ENCODE data around the gene AFF3.

AFF3 gene

GRCh38 chr2:100038011-100038410, 104.4 kb downstream of the AFF3 start:
- TF ChIP-seq, protein P1, sequence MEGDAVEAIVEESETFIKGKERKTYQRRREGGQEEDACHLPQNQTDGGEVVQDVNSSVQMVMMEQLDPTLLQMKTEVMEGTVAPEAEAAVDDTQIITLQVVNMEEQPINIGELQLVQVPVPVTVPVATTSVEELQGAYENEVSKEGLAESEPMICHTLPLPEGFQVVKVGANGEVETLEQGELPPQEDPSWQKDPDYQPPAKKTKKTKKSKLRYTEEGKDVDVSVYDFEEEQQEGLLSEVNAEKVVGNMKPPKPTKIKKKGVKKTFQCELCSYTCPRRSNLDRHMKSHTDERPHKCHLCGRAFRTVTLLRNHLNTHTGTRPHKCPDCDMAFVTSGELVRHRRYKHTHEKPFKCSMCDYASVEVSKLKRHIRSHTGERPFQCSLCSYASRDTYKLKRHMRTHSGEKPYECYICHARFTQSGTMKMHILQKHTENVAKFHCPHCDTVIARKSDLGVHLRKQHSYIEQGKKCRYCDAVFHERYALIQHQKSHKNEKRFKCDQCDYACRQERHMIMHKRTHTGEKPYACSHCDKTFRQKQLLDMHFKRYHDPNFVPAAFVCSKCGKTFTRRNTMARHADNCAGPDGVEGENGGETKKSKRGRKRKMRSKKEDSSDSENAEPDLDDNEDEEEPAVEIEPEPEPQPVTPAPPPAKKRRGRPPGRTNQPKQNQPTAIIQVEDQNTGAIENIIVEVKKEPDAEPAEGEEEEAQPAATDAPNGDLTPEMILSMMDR (IDR thresholded peaks at IDR 0.05; ENCODE audit: poor library complexity, severe bottlenecking) = no peak
- Histone ChIP-seq H3K27me3 (ENCODE audit: insufficient read depth, poor library complexity, severe bottlenecking) (peaks cover 3% of the 10 kb centered on the region), H3K4me1 (ENCODE audit: insufficient read depth, poor library complexity, severe bottlenecking) (no peaks in the 10 kb centered on the region), H3K27ac (ENCODE audit: poor library complexity, severe bottlenecking) (no peak overlapping the region), H3K9me3 (ENCODE audit: severe bottlenecking) (no peaks in the 10 kb centered on the region), H3K4me3 (ENCODE audit: severe bottlenecking) (no peak overlapping the region), H3K36me3 (ENCODE audit: low read depth) (no peaks in the 10 kb centered on the region)
- DNase-seq (ENCODE audit: low spot score) (no peak), ATAC-seq (ENCODE audit: low read depth) (no peak)

DNA sequence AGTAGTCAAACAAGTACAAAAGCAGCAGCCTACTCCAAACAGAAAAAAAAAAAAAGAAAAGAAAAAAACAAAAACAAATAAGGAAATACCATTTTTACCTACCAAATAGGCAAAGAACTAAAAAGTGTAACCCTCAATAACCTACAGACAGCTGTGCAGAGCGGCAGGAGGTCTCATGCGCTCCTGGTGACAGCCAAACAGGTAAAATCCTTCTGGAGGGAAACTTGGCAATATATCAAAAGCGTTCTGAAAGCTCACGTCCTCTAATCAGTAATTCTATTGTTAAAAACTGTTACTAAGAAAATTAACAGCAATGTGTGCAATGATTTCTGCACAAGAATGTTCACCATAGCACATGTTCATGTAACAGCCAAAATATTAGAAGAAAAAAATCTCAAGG, 105.6 kb downstream of the AFF3 start:
- TF ChIP-seq, protein P1 (IDR thresholded peaks at IDR 0.05; ENCODE audit: poor library complexity, severe bottlenecking) = no peak
- Histone ChIP-seq H3K27ac (ENCODE audit: poor library complexity, severe bottlenecking) (no peak overlapping the region), H3K4me1 (ENCODE audit: insufficient read depth, poor library complexity, severe bottlenecking) (no peaks in the 10 kb centered on the region), H3K9me3 (ENCODE audit: severe bottlenecking) (no peaks in the 10 kb centered on the region), H3K36me3 (ENCODE audit: low read depth) (no peaks in the 10 kb centered on the region), H3K4me3 (ENCODE audit: severe bottlenecking) (no peak overlapping the region), H3K27me3 (ENCODE audit: insufficient read depth, poor library complexity, severe bottlenecking) (peaks cover 3% of the 10 kb centered on the region)
- DNase-seq (ENCODE audit: low spot score) (no peak), ATAC-seq (ENCODE audit: low read depth) (no peak)

DNA sequence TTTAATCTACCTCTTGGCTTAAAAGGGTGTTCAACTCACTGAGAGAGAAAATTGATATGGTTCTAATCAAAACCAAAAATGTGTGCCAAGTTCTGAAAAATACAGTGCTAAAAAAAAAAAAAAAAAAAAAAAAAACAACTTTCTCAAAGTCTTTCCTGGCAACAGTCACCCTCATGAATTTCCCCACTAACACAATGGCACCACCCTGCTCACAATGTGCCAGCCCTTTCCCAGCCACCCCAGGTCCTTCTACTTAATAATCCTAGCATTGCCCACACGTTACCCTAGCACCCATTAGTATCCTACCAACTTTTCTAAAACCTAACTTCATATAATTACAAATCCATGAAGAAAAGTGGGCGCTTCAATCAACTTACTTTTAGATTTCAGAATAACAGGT, 106.4 kb downstream of the AFF3 start:
- no peak overlapping the region for H3K27ac ChIP-seq (ENCODE audit: poor library complexity, severe bottlenecking)
- no peak for ATAC-seq (ENCODE audit: low read depth)

DNA sequence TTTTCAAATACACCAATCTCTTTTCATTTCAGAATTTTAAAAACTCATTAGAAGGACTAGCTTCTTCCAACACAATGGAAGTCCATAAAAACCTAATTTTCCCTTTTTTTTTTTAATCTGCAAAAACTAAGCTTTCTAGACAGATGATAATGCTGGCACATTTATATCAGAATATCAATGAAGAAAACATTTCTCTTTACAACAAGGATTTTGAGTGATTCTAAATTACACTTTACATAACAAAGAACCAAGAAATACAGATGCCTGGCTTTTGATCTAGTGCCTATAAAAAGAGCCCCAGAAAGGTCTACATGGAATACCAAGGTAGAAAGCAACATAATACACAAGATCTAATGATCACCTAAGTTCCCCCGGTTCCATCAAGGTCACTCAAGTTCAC, 108.0 kb downstream of the AFF3 start:
- Histone ChIP-seq H3K9me3 (ENCODE audit: severe bottlenecking) (no peaks in the 10 kb centered on the region), H3K27me3 (ENCODE audit: insufficient read depth, poor library complexity, severe bottlenecking) (peaks cover 3% of the 10 kb centered on the region), H3K36me3 (ENCODE audit: low read depth) (no peaks in the 10 kb centered on the region), H3K4me3 (ENCODE audit: severe bottlenecking) (no peak overlapping the region), H3K4me1 (ENCODE audit: insufficient read depth, poor library complexity, severe bottlenecking) (no peaks in the 10 kb centered on the region), H3K27ac (ENCODE audit: poor library complexity, severe bottlenecking) (no peak overlapping the region)
- no peak for DNase-seq (ENCODE audit: low spot score)
- no peak for ATAC-seq (ENCODE audit: low read depth)
- TF ChIP-seq, protein P1 (IDR thresholded peaks at IDR 0.05; ENCODE audit: poor library complexity, severe bottlenecking) = no peak

More for the DNA sequence above, 106.4 kb downstream of the AFF3 start:
- TF ChIP-seq, protein P1 (IDR thresholded peaks at IDR 0.05; ENCODE audit: poor library complexity, severe bottlenecking) = no peak
- no peaks in the 10 kb centered on the region for H3K9me3 ChIP-seq (ENCODE audit: severe bottlenecking)
- no peak for DNase-seq (ENCODE audit: low spot score)
- H3K4me1 ChIP-seq (ENCODE audit: insufficient read depth, poor library complexity, severe bottlenecking) = no peaks in the 10 kb centered on the region
- H3K36me3 ChIP-seq (ENCODE audit: low read depth) = no peaks in the 10 kb centered on the region
- peaks cover 3% of the 10 kb centered on the region for H3K27me3 ChIP-seq (ENCODE audit: insufficient read depth, poor library complexity, severe bottlenecking)
- H3K4me3 ChIP-seq (ENCODE audit: severe bottlenecking) = no peak overlapping the region

DNA sequence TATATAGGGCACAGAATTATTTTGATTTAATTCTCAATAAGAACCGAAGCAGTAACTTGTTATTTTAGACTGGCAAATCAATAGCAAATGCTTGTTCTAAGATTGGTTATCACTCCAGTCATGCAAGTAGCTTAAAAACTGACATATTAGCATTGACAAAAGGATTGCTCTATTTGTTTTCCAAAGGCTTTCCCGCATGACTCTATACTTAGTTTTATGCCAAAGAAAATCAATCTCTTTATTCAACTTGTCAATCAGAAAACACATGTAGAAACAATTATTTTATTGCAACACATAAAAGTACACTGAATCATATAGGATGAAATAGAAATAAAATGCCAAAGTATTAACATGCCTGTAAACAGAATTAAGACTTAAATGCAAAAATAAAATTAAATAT, 108.4 kb downstream of the AFF3 start:
- Histone ChIP-seq H3K36me3 (ENCODE audit: low read depth) (no peaks in the 10 kb centered on the region), H3K4me1 (ENCODE audit: insufficient read depth, poor library complexity, severe bottlenecking) (no peaks in the 10 kb centered on the region), H3K9me3 (ENCODE audit: severe bottlenecking) (no peaks in the 10 kb centered on the region), H3K4me3 (ENCODE audit: severe bottlenecking) (no peak overlapping the region), H3K27ac (ENCODE audit: poor library complexity, severe bottlenecking) (no peak overlapping the region), H3K27me3 (ENCODE audit: insufficient read depth, poor library complexity, severe bottlenecking) (peaks cover 3% of the 10 kb centered on the region)
- TF ChIP-seq, protein P1 (IDR thresholded peaks at IDR 0.05; ENCODE audit: poor library complexity, severe bottlenecking) = no peak
- DNase-seq (ENCODE audit: low spot score) = no peak
- no peak for ATAC-seq (ENCODE audit: low read depth)

Measured in RWPE2 (cell line).